HG03175 (cell line): Measurements from ENCODE around the gene RARB.

ENCODE experiments used
- ATAC-seq: cut with Tn5 transposase; IDR thresholded peaks from one replicate; pipeline ENCODE4 v1.9.1; 2021; ENCODE audit warnings: mild to moderate bottlenecking, moderate library complexity; ENCODE audit not compliant: unreplicated experiment

Gene RARB

GRCh38 chr3:25500706-25501210 lies 72.7 kb downstream of the RARB start:
- ATAC-seq, result no peak

- no peak for ATAC-seq
Measured at GRCh38 chr3:25502233-25502632, 74.2 kb downstream of the RARB start.

DNA sequence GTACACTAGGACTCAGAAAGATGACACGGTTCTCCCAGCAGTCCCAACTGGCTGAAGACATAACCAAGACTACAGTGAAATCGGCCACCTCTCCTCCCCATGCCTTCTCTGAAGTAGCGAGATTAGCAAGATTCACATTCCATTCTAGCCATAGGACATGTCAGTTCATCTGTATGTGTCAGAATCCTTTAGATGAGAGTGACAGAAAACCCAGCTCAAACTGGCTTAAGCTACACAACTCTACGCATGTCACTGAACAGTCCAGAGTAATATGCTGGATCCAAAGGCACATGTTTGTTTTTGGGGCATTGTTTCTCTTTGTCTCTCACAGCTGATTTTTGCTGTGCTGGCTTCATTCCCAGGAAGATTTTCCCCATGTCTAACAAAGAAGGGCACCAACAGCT lies 75.8 kb downstream of the RARB start:
- no peak for ATAC-seq

GRCh38 chr3:25505581-25505980 lies 77.5 kb downstream of the RARB start:
- no peak for ATAC-seq

GRCh38 chr3:25507811-25508210 lies 79.7 kb downstream of the RARB start:
- no peak for ATAC-seq

GRCh38 chr3:25508433-25508832 lies 80.4 kb downstream of the RARB start:
- no peak for ATAC-seq

GRCh38 chr3:25508901-25509300 lies 80.8 kb downstream of the RARB start:
- ATAC-seq, result no peak

DNA sequence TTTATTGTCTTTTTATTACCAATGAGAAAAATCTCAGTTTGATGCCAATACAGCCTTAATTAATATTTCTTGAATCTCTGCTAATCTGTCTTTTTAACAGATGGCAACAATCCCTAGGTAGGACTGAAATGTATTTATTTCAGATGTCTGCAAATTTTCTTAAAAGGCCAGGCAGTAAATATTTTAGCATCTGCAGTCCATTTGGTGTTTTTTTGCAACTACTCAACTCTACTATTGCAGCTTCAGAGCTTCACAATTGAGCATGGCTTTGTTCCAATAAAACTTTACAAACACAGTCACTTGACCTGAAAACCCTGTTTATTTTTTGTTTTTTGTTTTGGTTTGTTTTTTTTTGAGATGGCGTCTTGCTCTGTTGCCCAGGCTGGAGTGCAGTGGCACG lies 82.7 kb downstream of the RARB start:
- no peak for ATAC-seq

- ATAC-seq, result no peak
Measured at GRCh38 chr3:25511972-25512721, 84.1 kb downstream of the RARB start.

- ATAC-seq, result no peak
Measured at GRCh38 chr3:25513642-25514266, 85.7 kb downstream of the RARB start.

GRCh38 chr3:25515171-25515570 lies 87.1 kb downstream of the RARB start:
- no peak for ATAC-seq

- no peak for ATAC-seq
Measured at GRCh38 chr3:25520926-25521559, 93.0 kb downstream of the RARB start.

GRCh38 chr3:25527336-25527735 lies 99.3 kb downstream of the RARB start:
- ATAC-seq, result no peak

DNA sequence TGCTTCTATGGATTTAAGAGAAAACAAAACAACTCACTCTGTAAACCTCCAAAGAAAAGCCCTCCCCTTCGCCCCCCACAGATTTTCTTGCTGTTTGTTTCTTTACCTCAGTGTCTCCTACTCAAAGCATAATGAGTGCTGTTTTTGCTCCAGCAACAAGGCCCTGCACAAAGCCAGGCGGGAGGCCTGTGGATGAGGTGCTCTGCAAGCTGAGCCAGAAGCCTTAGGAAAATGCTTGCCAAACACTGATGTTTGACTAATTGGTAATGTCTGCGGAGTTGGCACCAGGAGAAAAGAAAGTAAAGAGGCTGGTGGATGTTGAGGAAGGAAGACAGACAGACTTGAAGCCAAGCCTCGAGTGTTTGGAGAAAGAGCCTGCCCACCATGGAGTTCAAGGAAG lies 99.7 kb downstream of the RARB start:
- no peak for ATAC-seq

GRCh38 chr3:25531971-25532370 lies 103.9 kb downstream of the RARB start:
- ATAC-seq, result no peak

DNA sequence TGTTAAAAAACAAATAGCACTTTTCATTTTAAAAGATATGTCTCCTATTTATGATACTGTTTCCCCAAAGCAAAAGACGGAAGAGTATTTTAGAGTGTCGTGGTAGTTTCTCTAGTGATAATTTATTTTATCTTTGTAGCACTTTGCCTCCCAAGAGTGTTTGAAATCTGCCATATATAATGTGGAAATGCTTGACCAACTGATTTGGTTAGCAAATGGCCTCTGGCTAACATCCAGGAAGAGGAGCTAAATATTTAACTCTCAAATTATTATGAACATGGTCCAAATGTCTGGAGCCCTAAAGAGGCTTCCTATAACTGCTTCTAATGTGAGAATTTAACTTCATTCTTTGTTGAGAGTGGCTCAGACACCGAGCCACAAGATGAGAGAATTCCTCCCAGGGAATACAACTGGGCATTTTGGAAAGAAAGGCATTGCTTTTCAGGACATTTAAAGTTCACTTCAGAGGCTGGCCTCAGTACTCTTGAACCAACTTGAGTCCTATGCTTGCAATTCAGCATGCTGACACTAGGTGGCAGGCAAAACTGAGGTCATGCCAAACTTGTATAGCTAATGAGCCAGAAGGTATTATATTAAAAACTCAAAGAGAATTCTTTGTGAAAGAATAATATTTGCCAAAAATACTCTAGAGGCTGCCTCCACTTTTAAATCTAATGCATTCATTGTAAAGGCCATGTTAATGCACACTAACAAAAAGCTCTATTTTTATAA lies 104.5 kb downstream of the RARB start:
- no peak for ATAC-seq

DNA sequence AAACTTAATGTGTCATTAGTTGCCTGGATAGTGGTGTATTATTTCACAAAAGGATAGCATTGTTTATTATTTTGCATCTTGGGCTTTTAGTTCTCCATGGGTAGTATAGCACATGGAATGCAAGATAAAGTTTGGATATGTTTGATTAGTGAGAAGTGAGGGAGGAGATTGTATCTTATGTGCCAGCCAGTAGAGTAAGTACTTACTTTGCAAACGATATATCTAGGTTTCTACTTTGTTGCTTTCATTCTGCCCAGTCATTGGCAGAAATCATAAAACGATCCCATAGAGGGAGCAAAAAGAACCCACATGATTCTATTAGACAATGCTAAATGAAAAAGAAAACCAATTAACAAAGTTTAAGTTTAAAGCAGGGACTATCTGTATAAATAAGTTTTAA lies 105.3 kb downstream of the RARB start:
- no peak for ATAC-seq

DNA sequence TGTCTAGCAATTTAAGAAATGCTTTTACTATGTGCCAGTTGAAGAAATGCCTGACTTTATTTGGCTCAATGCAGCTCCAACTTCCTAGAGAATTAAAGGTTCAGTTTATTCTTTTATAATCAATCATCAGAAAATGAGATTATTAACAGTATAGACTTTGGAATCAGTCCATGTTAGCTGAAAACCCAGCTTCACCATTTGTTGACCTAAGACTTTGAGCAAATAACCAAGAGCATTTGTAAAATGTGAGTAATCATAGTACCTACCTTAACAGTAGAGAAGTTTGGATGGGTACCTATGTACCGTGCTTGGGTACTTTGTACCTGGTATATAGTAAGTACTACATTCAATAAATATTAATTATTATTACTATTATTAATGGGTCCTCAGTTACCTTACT lies 105.9 kb downstream of the RARB start:
- no peak for ATAC-seq

DNA sequence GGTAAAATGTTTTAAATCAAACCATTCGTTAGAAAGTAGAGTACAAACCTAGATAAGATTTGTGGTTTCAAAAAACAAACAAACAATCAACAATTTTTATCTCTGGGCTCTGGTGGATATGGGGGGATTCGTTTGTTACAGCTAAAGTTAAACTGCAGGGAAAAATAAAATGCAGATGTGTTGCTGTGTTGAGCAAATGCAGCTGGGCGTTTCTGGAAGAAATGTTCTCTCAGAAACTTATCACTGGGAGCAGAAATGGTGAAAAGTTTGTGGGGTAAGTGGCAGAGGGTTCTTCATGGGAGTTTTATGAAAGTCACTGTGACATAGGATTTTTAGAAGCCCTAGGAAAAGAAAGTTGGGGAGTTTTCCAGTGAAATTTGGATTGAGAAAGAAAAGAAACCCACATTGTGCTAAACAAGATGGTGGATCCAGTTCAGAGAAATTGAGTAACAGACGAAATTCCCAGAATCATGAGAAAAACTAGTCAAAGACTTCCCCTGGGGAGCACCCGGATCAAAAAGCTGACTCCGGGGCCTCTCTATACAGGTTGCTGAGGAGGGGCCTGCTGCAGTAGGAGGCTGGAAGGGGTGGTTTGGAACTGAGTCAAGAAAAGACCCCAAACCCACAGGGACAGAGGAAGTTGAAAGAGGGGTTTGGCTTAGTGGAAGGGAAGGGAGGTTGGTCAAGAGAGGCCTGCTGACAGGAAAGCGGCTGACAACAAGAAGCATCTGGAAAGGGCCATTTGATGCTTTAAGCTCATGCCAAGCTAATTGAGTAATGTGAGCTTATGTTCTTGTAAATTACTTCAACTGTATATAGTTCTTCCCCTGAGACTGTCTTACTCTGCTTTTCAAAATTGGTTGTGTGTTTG lies 108.7 kb downstream of the RARB start:
- no peak for ATAC-seq

DNA sequence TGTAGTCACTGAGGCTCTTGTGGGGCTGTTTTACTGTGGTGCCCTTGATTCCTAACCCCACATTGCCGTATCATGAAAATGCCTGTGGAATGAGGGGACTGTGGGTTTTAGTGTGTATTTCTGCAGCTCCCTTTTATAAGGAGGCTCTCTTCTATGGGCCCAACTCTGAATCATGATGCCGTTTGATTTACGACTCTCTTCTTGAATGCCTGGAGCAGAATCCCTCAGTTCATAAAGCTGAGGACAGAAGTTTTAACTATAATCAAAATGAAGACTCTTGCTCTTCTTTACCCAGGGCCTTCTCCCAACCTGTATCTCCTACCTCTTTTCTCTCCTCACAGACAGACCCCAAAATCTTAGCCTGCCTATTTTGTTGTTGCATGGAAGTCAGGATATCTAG lies 109.5 kb downstream of the RARB start:
- ATAC-seq, result no peak
